ENCODE data around the gene CDH23.

CDH23 gene

GRCh38 chr10:71659111-71659634 is 262.5 kb downstream of the CDH23 start:
- DNase-seq (ENCODE audit: low read depth in 2 of 2): no peak

- no peak for DNase-seq (ENCODE audit: low read depth in 2 of 2)
Measured at GRCh38 chr10:71659737-71660136, 263.0 kb downstream of the CDH23 start.

DNA sequence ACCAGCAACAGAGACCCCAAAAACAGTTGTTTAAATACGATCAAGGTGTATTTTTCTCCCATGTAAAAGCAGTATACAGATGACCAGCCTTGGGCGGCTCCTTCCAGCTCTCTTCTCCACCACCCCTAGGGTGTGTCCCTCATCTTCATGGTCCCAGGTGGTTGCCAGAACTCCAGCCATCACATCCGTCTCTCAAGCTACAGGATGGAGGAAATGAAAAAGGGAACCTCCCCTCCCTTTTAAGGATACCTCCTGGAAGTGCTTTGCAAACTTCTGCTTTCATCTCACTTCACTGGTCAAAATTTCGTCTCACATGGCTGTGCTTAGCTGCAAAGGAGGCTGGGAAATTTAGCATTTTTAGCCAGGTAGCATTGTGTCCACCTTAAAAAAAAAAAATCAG is 263.6 kb downstream of the CDH23 start:
- DNase-seq (ENCODE audit: low read depth in 2 of 2): no peak

GRCh38 chr10:71661060-71661622 is 264.4 kb downstream of the CDH23 start:
- DNase-seq (ENCODE audit: low read depth in 2 of 2): no peak

DNA sequence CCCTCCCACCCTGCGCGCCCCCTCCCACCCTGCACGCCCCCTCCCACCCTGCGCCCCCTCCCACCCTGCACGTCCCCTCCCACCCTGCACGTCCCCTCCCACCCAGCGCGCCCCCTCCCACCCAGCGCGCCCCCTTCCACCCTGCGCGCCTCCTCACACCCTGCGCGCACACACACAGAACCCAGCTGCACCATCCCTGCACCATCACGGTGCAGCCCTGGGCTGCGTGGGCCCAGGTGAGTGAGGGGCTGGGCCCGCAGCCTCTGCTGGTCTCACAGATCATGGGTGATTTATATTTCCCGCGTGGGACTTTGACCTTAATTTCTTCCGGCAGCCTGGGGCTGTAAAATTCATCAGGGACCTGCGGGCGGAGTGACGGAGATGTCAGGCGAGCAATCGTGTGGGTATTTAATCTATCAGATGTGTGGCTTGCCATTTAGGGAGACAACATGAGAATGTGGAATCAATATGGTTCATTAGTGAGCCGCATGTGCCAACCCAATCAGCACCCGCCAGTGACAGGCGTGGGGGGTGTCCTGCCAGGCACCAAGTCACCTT is 265.1 kb downstream of the CDH23 start:
- DNase-seq (ENCODE audit: low read depth in 2 of 2): no peak

- no peak for DNase-seq (ENCODE audit: low read depth in 2 of 2)
Measured at GRCh38 chr10:71663311-71663710, 266.6 kb downstream of the CDH23 start.

DNA sequence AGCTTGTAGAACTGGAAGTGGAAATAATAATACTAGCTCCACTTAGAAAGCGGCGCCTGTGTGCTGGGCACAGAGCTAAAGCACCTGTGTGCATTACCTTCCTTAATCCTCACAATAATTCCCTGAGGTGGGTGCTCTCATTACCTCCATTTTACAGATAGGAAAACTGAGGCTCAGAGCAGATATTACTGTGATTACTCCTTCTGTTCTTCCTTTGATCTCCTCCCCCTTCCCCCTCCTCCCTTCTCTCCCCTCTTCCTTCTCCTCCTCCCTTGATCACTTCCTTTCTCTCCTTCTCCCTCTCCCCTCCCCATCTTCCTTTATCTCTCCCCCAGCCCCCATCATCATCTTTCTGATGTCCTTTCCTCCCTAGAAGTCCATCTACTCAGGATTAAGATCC is 267.9 kb downstream of the CDH23 start:
- no peak for DNase-seq (ENCODE audit: low read depth in 2 of 2)

GRCh38 chr10:71665456-71665855 is 268.7 kb downstream of the CDH23 start:
- DNase-seq (ENCODE audit: low read depth in 2 of 2): no peak

DNA sequence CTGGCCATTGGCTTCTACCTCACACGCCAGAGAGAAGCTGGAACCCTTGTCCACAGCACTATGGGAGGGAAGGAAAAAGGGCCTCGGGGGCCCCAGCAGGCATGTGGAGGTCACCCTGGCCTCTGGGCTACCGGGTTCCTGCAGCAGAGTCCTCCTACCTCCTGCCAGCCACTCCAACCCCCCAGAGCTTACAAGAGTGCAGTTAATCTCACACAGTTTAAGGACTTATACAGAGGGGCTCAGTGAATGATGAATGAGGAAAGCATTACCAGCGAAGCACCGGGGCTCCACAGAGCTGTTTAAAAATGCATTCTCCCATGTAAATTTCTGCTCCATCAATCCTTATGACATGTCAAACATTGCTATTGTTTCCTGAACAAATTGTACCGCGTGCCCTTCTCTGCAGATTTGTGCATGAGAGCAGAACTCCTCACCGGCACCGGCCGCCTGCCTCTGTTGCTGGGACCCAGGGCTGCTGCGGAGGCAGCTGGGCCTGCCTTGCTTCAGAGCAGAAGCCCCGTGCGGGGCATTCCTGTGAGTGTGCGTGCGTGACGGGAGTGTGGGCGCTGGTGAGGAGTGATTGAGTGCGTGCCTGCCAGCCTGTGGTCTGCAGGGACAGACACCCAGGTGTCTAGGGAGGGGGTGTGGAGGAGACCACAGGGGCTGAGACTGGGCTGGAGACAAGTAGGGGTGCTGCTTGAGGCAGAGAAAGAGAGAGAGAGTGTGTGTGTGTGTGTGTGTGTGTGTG is 270.1 kb downstream of the CDH23 start:
- DNase-seq (ENCODE audit: low read depth in 2 of 2): no peak

DNA sequence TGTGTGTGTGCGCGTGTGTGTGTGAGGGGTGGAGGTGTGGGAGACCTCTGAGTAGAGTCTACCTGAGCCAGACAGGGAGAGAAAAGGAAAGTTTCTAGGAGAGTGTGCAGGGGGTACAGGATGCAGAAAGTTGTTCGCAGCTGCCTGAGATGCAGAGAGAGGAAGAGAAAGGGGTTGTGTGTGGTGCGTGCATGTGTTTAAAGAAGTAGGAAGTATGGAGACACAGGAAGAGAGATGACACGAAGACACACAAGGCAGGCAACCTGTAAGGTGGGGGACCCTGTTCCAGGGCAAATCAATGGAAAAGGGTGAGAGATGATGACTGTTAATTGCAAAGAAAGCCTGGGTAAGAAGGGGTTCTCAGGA is 270.6 kb downstream of the CDH23 start:
- DNase-seq (ENCODE audit: low read depth in 2 of 2): no peak

- DNase-seq (ENCODE audit: low read depth in 2 of 2): no peak
Measured at GRCh38 chr10:71671994-71672946, 275.6 kb downstream of the CDH23 start.

GRCh38 chr10:71675295-71675970 is 278.7 kb downstream of the CDH23 start:
- DNase-seq (ENCODE audit: low read depth in 2 of 2): no peak

DNA sequence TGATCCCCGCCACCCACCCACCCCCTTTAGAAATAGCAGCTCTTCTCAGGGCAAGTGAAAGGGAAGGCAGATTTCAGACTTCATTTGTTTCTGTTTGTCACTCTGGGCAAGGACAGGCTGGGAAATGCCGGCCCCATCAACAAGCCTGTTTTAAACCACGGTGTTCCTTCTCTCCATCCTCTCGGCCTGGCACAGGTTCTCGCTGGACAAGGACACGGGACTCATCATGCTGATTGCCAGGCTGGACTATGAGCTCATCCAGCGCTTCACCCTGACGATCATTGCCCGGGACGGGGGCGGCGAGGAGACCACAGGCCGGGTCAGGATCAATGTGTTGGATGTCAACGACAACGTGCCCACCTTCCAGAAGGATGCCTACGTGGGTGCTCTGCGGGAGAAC is 280.5 kb downstream of the CDH23 start:
- DNase-seq (ENCODE audit: low read depth in 2 of 2): no peak

GRCh38 chr10:71678057-71678805 is 281.5 kb downstream of the CDH23 start:
- no peak for DNase-seq (ENCODE audit: low read depth in 2 of 2)

DNA sequence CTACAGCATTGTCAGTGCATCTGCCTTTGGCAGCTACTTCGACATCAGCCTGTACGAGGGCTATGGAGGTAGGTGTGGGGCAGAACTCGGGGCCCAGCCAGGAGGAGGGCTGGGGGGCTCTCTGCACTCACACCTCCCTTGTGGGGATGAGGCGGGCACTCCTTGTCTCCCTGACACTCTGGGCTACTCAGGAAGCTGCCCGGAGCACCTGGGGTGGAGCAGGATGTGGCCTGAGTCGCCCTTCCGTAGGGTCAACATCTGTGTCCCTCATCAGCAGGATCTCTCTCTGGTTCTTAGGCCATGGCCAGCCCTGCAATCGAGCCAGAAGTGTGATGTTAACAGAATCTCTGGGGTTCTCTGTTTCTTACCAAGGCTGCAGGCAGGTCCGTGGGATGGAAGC is 282.7 kb downstream of the CDH23 start:
- no peak for DNase-seq (ENCODE audit: low read depth in 2 of 2)

GRCh38 chr10:71681977-71682376 is 285.3 kb downstream of the CDH23 start:
- no peak for DNase-seq (ENCODE audit: low read depth in 2 of 2)

GRCh38 chr10:71683301-71683700 is 286.6 kb downstream of the CDH23 start:
- DNase-seq (ENCODE audit: low read depth in 2 of 2): no peak

DNA sequence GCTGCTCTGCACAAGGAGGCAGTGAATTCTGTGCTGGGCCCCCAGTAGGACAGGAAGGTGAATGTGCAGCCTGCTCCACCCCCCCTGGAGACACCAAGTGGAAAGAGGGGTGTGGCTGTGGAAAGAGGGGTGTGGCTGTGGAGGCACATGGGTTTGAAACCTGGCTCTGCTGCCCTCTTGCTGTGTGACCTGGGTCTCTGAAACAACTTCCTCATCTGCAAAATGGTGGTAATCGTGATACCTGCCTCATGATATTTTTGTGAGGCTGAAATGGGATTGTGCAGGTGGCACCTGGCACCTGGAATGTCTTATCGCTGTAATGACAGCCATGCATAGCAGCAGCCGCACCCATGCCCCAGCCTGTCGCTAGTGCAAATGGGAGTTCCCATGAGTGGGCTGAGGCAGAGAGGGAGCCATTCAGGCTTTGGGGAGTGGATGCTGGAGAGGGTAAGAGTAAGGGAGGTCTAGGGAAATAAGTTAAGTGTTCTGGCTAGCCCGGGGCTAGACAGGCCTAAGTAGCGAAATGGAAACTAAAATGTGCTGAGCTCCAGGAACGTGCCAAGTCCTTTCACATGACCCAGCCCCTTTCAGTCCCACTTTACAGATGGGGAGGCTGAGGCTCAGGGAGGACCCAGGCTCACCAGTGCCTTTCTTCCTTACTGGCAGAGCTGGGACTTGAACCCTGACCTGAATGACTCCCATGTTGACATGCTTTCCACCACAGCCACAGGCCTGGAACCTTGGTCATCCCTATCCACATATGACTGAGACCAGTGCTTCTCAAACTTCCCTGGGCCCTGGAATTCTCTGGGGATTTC is 287.8 kb downstream of the CDH23 start:
- no peak for DNase-seq (ENCODE audit: low read depth in 2 of 2)

DNA sequence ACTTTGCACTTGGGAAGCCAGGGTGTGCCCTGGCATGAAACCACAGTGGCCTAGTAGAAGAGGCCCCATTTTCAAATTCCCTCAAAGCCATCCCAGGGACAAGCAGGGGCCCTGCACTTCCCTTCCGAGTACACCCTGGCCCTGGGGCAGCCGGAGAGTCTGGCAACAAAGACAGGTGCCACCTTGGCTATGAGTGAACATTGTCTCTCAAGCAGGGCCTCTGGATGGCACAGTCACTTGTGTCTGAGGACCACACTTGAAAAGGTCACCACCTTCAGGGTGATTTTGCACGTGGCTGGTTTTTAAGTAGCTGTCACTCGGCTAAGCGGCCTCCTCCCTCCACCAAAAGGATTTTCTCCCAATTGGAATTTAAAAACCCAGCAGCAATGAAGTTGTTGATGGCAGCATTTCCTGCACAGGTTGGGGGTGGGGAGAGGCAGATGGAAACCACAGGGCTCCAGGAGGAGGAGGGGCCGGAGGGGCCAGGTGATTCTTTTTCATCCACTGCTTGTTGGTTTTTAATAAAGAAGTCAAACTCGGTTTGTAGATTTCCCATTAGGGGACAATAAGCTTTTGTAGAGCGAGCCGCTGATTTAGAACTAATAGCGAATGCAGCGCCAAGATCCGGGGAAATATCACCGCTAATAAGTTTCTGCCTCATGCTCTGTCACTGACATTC is 289.0 kb downstream of the CDH23 start:
- no peak for DNase-seq (ENCODE audit: low read depth in 2 of 2)

All from stimulated activated CD4-positive, alpha-beta T cell treated with anti-CD3 and anti-CD28 coated beads, Interleukin-1b, Interleukin-23, amount 100 ng/mL, for 4 hours (primary cell).